HG03565 (cell line): Measurements from ENCODE around the gene CORO2B.
"Not testable (repeated sequence)": the region's sequence is repeated elsewhere in the genome, so short reads cannot be mapped to it uniquely, and the experiment has no call there.

ENCODE experiments used
- ATAC-seq: cut with Tn5 transposase; IDR thresholded peaks from one replicate; pipeline ENCODE4 v1.9.1; 2021; ENCODE audit warnings: mild to moderate bottlenecking, moderate library complexity; ENCODE audit not compliant: unreplicated experiment

The CORO2B gene

DNA sequence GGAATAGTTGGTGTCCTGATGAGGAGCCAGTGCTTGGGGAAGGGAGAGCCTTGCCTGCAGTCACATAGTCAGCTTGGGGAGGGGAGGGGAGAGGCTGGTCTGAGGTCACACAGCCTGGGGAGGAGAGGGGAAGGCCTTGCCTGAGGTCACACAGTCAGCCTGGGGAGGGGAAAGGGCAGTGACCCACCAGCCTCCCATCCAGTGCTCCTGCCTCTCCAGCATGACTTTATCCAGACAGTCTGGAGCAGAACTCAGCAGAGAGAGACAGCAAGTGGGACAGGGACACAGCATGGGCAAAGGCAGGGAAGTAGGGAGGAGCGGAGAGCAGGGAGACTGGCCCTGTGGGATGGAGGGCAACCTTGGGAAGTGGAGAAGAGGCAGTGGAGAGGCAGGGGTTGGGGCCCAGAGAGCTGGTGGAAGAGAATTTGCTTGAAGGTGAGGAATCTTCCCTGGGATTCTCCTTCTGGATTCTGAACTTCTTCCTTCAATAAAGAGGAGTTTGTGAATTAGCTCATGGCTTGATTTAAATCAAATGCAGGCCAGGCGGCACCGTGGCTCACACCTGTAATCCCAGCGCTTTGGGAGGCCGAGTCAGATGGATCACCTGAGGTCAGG, 64.5 kb downstream of the CORO2B start:
- no peak for ATAC-seq

DNA sequence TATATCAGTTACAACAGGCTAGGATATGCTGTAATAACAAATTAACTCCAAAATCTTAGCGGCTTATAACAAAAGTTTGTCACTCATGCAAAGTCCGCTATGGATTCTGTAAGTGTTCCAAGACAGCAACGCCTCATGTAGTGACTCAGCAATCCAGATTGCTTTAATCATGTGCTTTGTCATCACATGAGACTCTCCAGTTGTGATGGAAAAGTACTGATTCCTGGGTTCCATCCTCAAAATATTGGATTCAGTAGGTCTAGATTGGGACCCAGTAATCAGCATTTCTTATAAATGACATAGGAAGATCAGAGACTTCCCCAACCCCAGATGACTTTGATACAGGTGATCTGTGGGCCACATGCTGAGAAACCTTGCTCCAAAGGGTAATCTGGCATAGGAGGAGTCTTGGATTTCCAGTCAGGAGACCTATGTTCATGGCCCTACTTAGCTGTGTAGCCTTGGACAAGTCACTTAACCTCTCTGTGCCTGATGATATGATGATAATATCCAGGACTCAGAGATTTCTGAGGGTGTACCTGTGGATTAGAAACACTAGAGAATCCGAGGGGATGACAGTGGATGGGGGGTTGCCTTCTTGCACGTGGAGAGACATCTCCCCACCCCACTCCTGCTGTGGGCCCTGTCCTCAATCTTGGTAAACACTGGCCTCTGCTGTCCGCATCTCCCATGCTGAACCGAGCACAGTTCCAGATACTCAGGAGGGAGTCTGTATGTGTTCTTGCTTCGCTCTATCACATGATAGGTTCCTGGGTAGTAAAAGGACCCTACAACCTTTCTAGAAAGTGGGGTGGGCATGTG, 65.5 kb downstream of the CORO2B start:
- ATAC-seq: no peak

DNA sequence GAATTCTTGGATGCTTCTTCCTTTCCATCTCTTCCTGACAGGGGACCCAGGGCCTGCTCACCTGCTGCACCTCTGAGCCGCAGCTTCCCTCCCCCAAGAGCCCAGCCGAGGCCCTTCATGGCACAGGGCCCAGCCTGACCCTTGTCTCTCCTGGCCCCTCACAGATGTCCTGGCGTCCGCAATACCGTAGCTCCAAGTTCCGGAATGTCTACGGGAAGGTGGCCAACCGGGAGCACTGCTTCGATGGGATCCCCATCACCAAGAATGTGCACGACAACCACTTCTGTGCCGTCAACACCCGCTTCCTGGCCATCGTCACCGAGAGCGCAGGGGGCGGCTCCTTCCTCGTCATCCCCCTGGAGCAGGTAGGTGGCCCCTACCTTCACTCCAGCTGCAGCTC, 66.2 kb downstream of the CORO2B start:
- no peak for ATAC-seq

DNA sequence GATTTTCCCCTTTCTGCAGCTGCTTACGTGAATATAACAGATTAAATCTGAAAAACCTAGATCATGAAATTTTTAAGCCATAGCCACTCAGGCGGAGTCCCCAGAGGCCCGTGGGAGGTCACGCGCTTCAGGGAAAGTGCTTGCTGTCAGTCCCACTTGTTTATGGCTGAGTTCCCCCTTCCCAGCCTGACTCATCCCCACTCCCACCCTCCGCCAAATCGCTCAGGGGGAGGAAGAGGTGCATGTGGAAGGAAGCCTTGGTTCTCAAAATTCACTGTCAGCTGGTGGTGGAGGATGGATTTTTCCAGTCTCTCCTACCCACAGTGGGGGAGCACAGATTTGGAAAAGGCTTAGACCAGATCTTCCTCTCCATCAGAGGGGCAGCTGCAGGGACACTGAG, 67.4 kb downstream of the CORO2B start:
- ATAC-seq: no peak

DNA sequence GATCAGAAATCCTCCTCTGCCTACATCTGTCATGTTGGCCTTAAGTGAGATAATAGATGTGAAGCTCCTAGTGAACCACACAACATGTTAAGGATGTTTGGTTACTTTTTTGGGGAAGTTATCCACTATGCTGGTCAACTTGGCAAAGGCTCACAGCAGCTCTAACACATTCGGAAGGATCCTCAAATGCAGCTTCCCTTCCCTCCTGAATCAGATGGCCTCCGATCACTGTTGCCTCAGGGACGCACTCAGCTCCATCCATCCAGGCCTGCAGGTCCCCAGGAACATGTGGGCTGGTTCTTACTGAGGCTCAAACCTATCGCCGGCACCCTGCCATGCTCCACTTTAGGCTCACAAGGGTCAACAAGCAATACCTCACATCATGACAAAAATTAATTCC, 67.9 kb downstream of the CORO2B start:
- ATAC-seq: no peak

DNA sequence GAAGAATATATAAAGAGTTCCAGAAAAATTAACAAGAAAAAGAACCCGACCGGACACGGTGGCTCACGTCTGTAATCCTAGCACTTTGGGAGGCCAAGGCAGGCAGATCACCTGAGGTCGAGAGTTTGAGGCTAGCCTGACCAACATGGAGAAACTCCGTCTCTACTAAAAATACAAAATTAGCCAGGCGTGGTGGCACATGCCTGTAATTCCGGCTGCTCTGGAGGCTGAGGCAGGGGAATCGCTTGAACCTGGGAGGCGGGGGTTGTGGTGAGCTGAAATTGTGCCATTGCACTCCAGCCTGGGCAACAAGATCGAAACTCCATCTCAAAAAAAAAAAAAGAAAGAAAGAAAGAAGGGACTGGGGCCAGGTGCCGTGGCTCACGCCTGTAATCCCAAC, 68.6 kb downstream of the CORO2B start:
- ATAC-seq: not testable (repeated sequence)

DNA sequence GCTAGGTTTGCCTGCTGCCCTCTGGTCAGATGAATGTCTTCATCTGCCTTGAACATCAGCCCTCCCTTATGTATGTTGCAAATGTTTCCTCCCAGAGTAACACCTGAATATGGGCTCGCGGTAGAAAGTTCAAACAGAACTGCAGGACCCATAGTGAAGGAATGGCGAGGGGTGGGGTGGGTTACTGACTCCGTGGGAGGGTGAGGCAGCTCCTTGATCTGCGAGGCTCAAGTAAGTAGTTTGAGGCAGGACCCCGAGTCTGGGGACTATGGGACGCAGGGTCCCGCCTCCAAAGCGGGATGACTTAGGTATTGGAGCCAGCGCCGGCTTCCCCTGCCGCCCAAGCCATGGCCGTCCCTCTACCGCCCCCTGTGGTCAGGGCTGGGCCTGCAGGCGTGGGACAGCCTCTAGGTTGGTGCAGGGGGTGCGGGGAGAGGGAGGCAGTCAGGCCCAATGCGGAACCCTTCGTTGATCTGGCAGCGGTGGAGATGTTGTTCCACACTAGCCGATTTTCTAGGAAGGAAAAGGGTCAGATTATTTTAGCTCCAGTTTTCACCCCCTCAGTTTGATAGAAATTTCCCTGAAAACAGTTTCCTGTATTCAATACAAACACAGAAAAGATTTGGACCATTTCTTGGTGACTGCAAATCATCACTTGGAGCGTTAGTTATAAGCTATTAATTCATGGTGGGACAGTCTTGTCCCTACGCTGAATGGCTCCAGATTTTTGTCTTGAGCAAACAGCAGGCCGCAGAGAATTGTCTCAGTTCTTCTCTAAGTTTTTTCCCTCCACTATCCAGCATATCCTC, 72.3 kb downstream of the CORO2B start:
- no peak for ATAC-seq

DNA sequence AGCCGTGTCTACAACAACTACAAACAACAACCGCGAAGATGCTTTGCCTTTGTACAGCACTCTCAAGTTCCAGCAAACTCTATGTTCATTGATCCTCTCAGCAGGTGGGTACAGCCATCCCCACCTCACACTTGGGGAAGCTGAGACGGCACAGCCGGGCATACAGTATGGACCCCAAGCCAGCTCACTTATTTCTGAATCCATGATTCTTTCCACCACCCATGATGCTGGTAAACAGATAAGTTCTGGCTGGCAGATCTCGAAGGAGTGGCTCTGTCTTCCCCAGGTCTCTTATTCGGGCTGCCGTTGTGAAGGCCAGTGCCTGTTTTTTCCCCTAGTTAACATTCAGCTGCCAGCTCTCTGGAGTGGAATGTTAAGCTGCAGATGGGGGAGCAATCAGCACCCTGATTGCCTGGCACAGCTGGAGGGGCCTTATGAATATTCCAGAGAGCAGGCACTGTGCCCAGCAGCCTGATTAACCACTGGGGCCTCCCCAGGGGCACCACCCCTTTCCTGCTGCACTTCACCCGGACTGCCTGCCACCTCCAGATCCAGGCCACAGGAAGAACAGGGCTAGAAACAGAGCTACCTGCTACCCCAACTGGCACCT, 73.2 kb downstream of the CORO2B start:
- ATAC-seq: no peak

DNA sequence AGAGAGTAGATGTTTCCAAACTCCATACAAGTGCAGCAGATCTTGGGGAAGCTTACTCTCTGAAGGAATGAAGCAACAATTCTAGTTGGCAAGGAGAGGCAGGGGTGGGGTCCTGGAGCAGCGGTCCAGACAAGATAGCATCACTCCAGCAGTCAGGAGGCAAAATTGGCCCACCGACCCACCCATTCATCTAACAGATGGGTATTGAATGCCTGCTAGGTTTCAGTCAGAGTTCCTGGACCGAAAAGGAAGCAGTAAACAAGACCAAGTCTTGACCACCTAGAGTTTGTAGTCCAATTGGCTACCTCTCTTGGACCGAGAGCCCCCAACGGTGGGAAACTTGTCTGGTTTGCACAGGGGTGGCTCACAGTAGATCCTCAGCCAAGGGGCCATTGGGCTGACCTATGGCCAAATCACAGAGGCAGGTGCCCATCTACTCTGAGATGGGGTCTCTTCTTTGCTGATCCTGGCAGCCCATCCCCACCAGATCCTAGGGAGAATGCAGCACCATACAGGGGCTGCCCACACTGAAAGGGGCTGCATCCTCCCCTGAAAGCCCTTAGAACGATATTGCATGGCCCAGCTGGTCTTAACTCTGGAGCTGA, 74.3 kb downstream of the CORO2B start:
- ATAC-seq: no peak

DNA sequence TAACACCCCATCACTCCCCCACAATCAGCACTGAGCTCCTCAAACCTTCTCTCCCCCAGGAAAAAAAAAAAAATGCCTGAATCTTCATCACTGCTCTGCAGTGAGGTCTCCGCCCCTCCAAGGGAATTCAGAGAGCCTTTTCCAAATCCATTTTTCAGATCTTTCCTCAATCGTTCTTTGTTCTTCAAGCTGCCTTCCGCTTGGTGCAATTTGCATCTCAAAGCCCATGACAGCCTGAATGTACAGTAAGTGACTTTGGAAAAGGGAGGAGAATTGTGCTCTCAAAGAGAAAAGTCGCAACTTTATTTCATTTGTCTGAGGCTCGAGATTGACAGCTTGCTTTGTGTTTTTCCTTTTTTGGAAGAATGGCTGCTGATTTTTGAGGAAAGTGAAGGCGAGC, 75.0 kb downstream of the CORO2B start:
- ATAC-seq: no peak

DNA sequence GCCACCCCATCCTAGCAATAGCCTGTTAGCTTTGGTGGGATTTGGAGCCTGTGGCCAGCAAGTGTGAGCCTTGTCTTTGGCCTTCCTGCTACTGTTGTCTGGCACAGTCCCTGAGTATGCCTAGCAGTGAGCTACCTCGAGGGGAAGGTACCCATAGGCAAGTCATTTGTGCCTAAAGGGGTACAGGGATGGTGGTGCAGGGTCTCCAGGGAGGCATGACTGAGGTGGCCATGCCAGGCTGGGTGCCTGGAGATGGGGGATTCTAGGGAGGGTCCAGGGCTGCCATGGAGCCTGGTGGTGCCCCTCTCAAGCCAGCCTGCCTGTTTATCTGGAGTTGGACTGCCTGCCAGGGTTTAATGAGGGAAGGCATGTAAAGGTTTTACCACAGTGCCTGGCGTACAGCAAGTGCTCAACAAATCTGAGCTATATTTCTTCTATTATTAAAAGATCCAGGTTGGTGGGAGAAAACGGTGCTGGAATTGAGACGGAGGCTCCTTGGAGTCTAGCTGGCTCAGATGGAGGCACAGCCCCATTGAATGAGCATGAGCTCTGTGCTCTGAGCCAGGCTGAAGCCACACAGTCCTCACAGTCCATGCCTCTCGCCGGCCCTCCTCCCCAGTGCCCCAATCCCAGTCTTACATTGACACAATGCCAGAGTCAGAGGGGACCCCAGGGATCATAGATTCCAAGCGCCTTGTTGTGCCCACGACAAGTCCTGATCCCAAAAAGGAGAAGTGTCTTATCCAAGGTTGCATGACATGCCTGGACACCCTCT, 76.2 kb downstream of the CORO2B start:
- no peak for ATAC-seq

DNA sequence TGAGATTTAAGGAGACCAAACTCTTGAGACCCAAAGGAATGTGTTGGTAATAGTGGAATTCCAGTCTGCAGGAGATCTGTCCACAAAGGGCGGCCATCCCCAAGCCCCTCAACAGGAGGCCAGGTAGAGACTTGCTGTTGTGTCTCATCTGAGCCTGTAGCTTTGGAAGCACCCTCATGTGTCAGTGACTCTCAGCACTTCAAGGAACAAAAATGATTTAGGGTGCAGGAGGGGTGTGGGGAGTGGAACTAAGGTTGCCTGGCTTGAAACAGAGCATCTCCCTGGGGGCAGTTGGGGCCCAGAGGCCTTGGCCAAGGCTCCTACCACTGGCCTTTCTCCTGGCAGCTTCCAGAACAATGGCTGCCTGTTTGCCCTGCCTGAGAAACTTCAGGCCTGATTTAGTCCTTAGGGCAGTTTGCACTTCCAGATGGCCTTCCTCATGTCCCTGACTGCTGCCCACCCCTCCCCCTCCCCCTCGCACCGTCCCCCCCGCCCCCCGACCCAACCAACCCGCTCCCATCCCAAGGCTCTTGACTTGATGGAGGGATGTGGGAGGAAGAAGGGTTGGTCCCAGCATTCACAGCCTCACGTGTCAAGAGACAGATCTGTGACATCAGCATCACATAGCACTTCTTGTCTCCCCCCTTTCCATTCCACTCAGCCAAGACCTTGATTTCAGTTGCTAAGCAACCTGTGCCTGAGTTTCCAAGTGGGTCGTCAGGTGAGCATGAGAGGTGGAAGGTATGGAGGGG, 77.1 kb downstream of the CORO2B start:
- ATAC-seq: no peak

DNA sequence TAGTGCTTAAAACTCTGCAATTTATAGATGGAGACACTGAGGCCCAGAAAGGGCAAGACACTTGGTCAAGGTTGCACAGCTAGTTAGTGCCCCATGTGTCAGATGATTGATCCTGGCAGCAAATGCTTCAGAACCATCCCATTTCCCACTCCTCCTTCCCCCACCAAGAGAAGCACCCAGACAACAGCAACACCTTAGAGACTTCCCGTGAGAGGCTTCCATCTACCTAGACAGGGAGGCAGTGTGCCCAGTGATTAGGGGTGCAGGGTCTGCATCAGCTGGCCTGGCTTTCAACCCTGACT, 77.6 kb downstream of the CORO2B start:
- no peak for ATAC-seq

DNA sequence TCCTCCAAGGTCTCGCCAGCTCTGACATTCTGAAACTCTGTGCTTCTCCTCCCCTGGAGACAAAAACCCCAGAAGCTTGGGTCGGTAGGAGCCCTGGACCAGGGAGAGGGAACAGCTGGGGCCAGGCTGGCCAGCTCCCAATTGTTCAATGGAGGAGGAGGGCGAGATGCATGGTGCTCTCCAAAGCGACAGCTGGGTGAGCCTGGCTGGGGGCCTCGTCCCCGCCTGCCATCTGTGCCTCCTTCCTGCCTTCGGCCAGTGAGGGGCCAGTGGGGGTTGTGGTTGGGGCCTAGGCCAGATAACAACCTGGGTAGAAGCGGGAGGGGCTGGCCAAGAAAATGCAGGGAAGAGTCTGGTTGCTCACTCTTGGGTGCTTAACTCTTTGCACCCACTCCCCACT, 79.4 kb downstream of the CORO2B start:
- no peak for ATAC-seq

DNA sequence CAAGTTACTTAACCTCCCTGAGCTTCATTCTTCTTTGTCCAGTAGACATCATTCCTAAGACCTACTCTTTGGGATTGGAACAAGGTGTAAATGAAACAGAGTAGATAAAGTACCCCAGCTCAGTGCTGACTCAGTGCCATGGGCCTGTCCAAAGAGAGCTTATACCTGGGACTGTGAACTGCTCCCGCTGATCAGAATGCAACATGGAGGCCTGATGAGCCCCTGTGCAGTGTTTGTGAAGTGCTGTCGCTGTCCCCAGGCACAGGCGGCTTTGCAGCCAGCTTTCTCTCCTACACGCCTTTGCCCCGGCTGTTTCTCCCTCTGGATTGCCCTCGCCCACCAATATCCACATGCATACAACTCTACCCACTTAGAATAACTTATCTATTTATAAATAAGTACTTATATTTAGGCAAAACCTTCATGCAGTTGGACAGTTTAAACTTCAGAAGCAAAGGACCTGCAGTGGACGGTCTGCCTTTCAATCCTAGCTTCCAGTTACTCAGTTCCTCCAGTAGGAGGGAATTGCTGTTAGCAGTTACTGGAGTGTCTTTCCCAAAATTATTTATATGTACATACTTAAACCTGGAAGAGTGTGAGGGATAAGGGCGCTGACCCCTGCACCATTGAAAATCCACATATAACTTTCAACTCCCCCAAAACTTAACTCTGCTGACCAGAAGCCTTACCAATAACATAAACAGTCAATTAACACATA, 80.0 kb downstream of the CORO2B start:
- ATAC-seq: no peak

DNA sequence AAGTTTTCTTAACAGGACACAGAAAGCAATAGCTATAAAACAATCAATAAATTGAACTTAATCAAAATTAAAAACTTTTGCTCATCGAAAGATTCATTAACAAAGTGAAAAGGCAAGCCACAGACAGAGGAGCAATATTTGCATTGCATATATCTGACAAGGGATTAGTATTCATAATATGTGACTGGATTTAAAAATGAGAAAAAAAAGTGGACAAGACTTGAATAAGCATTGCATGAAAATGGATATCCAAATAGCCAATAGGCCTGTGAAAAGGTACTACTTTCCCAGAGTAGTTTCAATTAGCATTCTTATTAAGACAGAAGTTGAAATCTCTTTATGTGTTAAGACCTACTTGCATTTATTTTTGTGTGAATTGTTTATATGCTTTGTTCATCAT, 84.7 kb downstream of the CORO2B start:
- no peak for ATAC-seq

DNA sequence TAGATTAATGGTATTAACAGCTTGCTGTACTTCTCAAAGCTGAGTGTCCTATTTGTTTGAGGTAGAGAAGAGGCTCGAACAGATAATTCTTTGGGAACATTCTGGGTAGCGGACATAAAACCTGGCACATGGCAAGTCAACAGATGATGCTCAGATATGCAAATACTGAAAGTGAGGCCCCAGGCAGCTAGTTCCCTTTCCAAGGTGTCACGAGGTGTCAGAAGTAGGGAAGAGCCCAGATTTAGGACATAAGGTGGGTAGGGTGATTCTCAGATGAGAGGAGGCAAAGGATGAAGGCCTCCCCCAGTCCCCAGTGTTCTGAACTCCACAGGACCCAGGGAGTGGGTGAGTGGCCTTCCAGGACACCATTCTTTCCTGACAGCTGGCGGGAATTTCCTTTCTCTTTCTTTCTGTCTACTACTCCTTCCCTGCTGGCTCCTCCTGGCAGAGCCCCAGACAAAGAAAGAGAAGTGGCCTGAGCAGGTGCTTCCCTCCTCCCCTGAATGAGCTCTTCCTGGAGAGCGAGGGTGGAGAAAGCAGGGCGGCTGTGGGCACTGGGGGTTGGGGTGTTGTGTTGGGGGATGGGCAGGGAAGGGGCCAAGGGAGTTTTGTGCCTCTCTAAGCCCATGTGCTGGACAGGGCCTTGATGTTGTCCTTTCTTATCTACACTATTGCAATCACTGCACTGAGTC, 87.5 kb downstream of the CORO2B start:
- ATAC-seq: no peak

DNA sequence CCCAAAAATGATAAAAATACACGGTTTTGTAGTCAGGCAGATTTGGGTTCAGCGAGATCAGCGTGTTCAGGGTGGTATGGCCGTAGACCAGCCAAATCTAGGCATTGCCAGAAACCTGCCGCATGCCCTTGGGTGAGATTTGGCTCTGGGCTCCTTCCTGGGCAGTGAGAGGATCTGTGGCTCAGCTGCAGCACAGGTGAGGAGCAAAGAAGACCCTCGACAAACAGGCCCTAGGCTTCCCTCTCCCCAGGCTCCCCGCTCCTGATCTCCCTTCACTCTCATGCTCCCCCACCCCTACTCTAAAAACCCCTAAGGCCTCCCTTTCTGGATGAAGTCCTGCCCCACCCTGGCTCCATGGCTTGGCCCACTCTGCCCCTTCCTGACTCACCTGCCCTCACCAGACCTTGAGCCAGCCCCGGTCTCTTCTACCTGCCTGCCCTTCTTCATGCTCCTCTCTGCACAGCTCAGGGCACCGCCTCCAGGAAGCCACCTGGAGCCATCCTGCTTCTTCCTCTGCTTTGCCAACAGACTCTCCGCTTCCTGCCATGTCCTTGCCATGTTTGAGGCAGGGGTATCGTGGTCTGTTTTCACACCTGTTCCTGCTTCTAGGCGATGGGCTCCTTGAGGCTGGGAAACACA, 88.1 kb downstream of the CORO2B start:
- no peak for ATAC-seq
